Measurements from ENCODE around the gene CAVIN3.

CAVIN3 gene

DNA sequence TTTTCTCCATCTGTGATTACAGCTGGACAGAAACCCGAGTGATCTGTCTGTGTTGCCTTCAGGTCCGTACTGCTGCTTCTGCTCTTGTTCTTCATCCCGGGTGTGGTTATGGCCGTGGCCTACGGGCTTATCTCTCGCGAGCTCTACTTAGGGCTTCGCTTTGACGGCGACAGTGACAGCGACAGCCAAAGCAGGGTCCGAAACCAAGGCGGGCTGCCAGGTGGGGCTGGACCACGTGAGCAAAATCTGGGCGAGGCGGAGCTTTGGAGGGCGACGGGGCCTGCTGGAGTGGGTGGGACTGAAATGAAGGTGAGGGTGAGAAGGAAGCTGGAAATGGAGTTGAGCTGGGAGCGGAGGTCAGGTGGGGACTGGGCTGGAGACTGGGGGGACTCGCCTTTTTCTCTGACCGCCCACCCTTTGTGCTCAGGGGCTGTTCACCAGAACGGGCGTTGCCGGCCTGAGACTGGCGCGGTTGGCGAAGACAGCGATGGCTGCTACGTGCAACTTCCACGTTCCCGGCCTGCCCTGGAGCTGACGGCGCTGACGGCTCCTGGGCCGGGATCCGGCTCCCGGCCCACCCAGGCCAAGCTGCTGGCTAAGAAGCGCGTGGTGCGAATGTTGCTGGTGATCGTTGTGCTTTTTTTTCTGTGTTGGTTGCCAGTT, 49.6 kb downstream of the CAVIN3 start:
- no peak for DNase-seq (ENCODE audit: low spot score)

- no peak for DNase-seq (ENCODE audit: low spot score)
Observed at GRCh38 chr11:6269994-6270393, 50.3 kb downstream of the CAVIN3 start.
